Osteocyte (in vitro differentiated cells): ENCODE measurements around the gene TMEM109. TPM values are rescaled to one million over a fixed set of nuclear protein-coding genes. Genes with fewer than 3 reads are reported as not detected.

ENCODE experiments used
- DNase-seq: peaks from one replicate; pipeline ENCODE4 v3.0.0; 2021; ENCODE audit warnings: mixed read lengths; ENCODE audit not compliant: unreplicated experiment; ENCODE audit errors: extremely low spot score
- H3K27ac Mint-ChIP-seq: one replicate; pipeline ENCODE4 v1.8.0; 2021; ENCODE audit warnings: mild to moderate bottlenecking, mixed read lengths; ENCODE audit not compliant: unreplicated experiment
- H3K27me3 Mint-ChIP-seq: one replicate; pipeline ENCODE4 v1.8.0; 2021; ENCODE audit warnings: mixed read lengths; ENCODE audit not compliant: unreplicated experiment
- H3K36me3 Mint-ChIP-seq: one replicate; pipeline ENCODE4 v1.8.0; 2021; ENCODE audit warnings: mixed read lengths; ENCODE audit not compliant: unreplicated experiment
- H3K4me1 Mint-ChIP-seq: one replicate; pipeline ENCODE4 v1.8.0; 2021; ENCODE audit warnings: mixed read lengths; ENCODE audit not compliant: unreplicated experiment
- H3K4me3 Mint-ChIP-seq: one replicate; pipeline ENCODE4 v1.8.0; 2021; ENCODE audit warnings: mild to moderate bottlenecking, moderate library complexity, mixed read lengths; ENCODE audit not compliant: unreplicated experiment
- H3K9me3 Mint-ChIP-seq: one replicate; pipeline ENCODE4 v1.8.0; 2021; ENCODE audit warnings: mixed read lengths; ENCODE audit not compliant: unreplicated experiment
- CTCF ChIP-seq: fragments of 200-600 bp; sonication (generic); IDR thresholded peaks from 2 replicates; pipeline ENCODE4 v1.5.0; 2021; ENCODE audit warnings: antibody characterized with exemption, mild to moderate bottlenecking, moderate library complexity
- total RNA-seq: library from RNA; stranded (reverse); gene quantifications from 2 replicates; pipeline ENCODE4 v1.2.1, GENCODE V29; 2021

TMEM109 gene
- total RNA-seq, 1 donor from 2014 or later, result 152 TPM

- H3K27ac Mint-ChIP-seq, result no peak overlapping the region
- peaks cover 8% of the 10 kb centered on the region for H3K4me1 Mint-ChIP-seq
- no peaks in the 10 kb centered on the region for H3K9me3 Mint-ChIP-seq
- H3K36me3 Mint-ChIP-seq, result peaks cover 19% of the 10 kb centered on the region
- H3K27me3 Mint-ChIP-seq, result no peaks in the 10 kb centered on the region
- TF ChIP-seq CTCF, result no peak
- no peak overlapping the region for H3K4me3 Mint-ChIP-seq
- no peak for DNase-seq
These were observed 22.6 kb downstream of the TMEM109 start for GRCh38 chr11:60936467-60937143.

GRCh38 chr11:60937144-60937527 is 23.2 kb downstream of the TMEM109 start:
- Mint-ChIP-seq H3K4me1 (peaks cover 8% of the 10 kb centered on the region), H3K27ac (no peak overlapping the region), H3K9me3 (no peaks in the 10 kb centered on the region), H3K4me3 (no peak overlapping the region), H3K27me3 (no peaks in the 10 kb centered on the region), H3K36me3 (peaks cover 18% of the 10 kb centered on the region)
- no peak for TF ChIP-seq CTCF
- no peak for DNase-seq

- Mint-ChIP-seq H3K4me1 (peaks cover 5% of the 10 kb centered on the region), H3K9me3 (no peaks in the 10 kb centered on the region), H3K36me3 (peaks cover 16% of the 10 kb centered on the region), H3K27me3 (no peaks in the 10 kb centered on the region), H3K4me3 (no peak overlapping the region), H3K27ac (no peak overlapping the region)
- no peak for DNase-seq
- TF ChIP-seq CTCF, result no peak
These were observed 23.9 kb downstream of the TMEM109 start for GRCh38 chr11:60937811-60938210.

- no peak for TF ChIP-seq CTCF
- DNase-seq, result no peak
- Mint-ChIP-seq H3K27ac (no peak overlapping the region), H3K36me3 (peaks cover 16% of the 10 kb centered on the region), H3K4me1 (no peaks in the 10 kb centered on the region), H3K27me3 (no peaks in the 10 kb centered on the region), H3K4me3 (no peak overlapping the region), H3K9me3 (no peaks in the 10 kb centered on the region)
These were observed 24.5 kb downstream of the TMEM109 start for GRCh38 chr11:60938500-60938899.

GRCh38 chr11:60939301-60939700 is 25.3 kb downstream of the TMEM109 start:
- no peak overlapping the region for H3K27ac Mint-ChIP-seq
- no peak for DNase-seq
- no peaks in the 10 kb centered on the region for H3K4me1 Mint-ChIP-seq
- H3K27me3 Mint-ChIP-seq, result no peaks in the 10 kb centered on the region
- no peak for TF ChIP-seq CTCF
- no peaks in the 10 kb centered on the region for H3K9me3 Mint-ChIP-seq
- peaks cover 12% of the 10 kb centered on the region for H3K36me3 Mint-ChIP-seq
- no peak overlapping the region for H3K4me3 Mint-ChIP-seq
